HFFc6 (cell line): ENCODE data around the gene TPCN1. TPM values are rescaled to one million over a fixed set of nuclear protein-coding genes. Genes with fewer than 3 reads are reported as not detected.

Experiments used
- DNase-seq: peaks from one replicate; pipeline ENCODE4 v3.0.0-alpha.2; 2018
- H3K27ac Mint-ChIP-seq: 2 replicates; pipeline ENCODE4 v1.8.0; 2020; ENCODE audit warnings: mild to moderate bottlenecking, mixed read lengths
- H3K27me3 Mint-ChIP-seq: 2 replicates; pipeline ENCODE4 v1.8.0; 2021; ENCODE audit warnings: mild to moderate bottlenecking, moderate library complexity, mixed read lengths; ENCODE audit not compliant: insufficient read depth
- H3K36me3 Mint-ChIP-seq: 2 replicates; pipeline ENCODE4 v1.8.0; 2021; ENCODE audit warnings: low read depth, mixed read lengths
- H3K4me1 Mint-ChIP-seq: 2 replicates; pipeline ENCODE4 v1.8.0; 2020; ENCODE audit warnings: low read depth, mixed read lengths
- H3K4me3 Mint-ChIP-seq: 2 replicates; pipeline ENCODE4 v1.8.0; 2020; ENCODE audit warnings: mild to moderate bottlenecking, moderate library complexity, mixed read lengths
- H3K9me3 Mint-ChIP-seq: 2 replicates; pipeline ENCODE4 v1.8.0; 2020; ENCODE audit warnings: mild to moderate bottlenecking, mixed read lengths
- CTCF ChIP-seq: fragments of 200-600 bp; sonication (generic); IDR thresholded peaks from 2 replicates; pipeline ENCODE4 v1.5.0; 2021; ENCODE audit warnings: antibody characterized with exemption, mild to moderate bottlenecking
- total RNA-seq, 6 experiments: library from RNA; stranded (reverse); fragmentation: NEBNext Ultra II Directional; extraction: Animal tissue kit (Norgen Biotek cat#: 25700); gene quantifications; 2 replicates in 1 of 6; 3 replicates in 5 of 6; pipeline ENCODE4 v1.2.3, GENCODE V29; 2021

The TPCN1 gene
- total RNA-seq, 6 experiments from 2014 or later: 19.0 to 33.3 (median 20.6) TPM

GRCh38 chr12:113208041-113208934 is 13.0 kb upstream of the TPCN1 start:
- Mint-ChIP-seq H3K36me3 (0 out of 2 replicates have a peak, but pooled peaks cover 5% of the 10 kb centered on the region), H3K4me3 (no peak overlapping the region), H3K27me3 (peaks cover 2% of the 10 kb centered on the region; the same call in 1 of the 2 replicates), H3K9me3 (no peaks in the 10 kb centered on the region), H3K27ac (peak overlapping the region; percentile 54), H3K4me1 (peaks cover 32% of the 10 kb centered on the region)
- DNase-seq: peak; percentile 7
- no peak for TF ChIP-seq CTCF

- DNase-seq: no peak
- no peak for TF ChIP-seq CTCF
- H3K27ac Mint-ChIP-seq: no peak overlapping the region
- H3K4me3 Mint-ChIP-seq: no peak overlapping the region
- H3K36me3 Mint-ChIP-seq: 0 out of 2 replicates have a peak, but pooled peaks cover 5% of the 10 kb centered on the region
- H3K9me3 Mint-ChIP-seq: no peaks in the 10 kb centered on the region
- H3K4me1 Mint-ChIP-seq: peaks cover 59% of the 10 kb centered on the region
- H3K27me3 Mint-ChIP-seq: peaks cover 2% of the 10 kb centered on the region; the same call in 1 of the 2 replicates
Measured at GRCh38 chr12:113211160-113211559, 10.1 kb upstream of the TPCN1 start.

GRCh38 chr12:113214895-113215400 is 6.3 kb upstream of the TPCN1 start:
- no peaks in the 10 kb centered on the region for H3K36me3 Mint-ChIP-seq
- peaks cover 57% of the 10 kb centered on the region for H3K4me1 Mint-ChIP-seq

GRCh38 chr12:113216027-113216426 is 5.2 kb upstream of the TPCN1 start:
- H3K4me1 Mint-ChIP-seq: peaks cover 61% of the 10 kb centered on the region
- H3K9me3 Mint-ChIP-seq: no peaks in the 10 kb centered on the region
- peak overlapping the region; percentile 94 for H3K27ac Mint-ChIP-seq
- H3K27me3 Mint-ChIP-seq: peaks cover under 1% of the 10 kb centered on the region
- no peak for TF ChIP-seq CTCF
- H3K36me3 Mint-ChIP-seq: no peaks in the 10 kb centered on the region
- H3K4me3 Mint-ChIP-seq: no peak overlapping the region
- no peak for DNase-seq

More at GRCh38 chr12:113214895-113215400, 6.3 kb upstream of the TPCN1 start:
- peak; percentile 55 for TF ChIP-seq CTCF
- Mint-ChIP-seq H3K4me3 (peak overlapping the region; percentile 66), H3K27me3 (no peaks in the 10 kb centered on the region; the same call in 1 of the 2 replicates), H3K27ac (peak overlapping the region; percentile 93), H3K9me3 (no peaks in the 10 kb centered on the region)
- DNase-seq: peak; percentile 99

GRCh38 chr12:113220593-113221180 is 577 bp upstream of the TPCN1 start:
- Mint-ChIP-seq H3K27me3 (peaks cover 7% of the 10 kb centered on the region; the same call in 1 of the 2 replicates), H3K9me3 (no peaks in the 10 kb centered on the region), H3K36me3 (no peaks in the 10 kb centered on the region), H3K27ac (peak overlapping the region; percentile 89), H3K4me3 (peak overlapping the region; percentile 92), H3K4me1 (peaks cover 50% of the 10 kb centered on the region)
- no peak for TF ChIP-seq CTCF
- no peak for DNase-seq
